ENCODE data around the gene UST. TPM values are rescaled to one million over a fixed set of nuclear protein-coding genes. Genes with fewer than 3 reads are reported as not detected.

The UST gene
- total RNA-seq, 1 experiment from 2014 or later, result 6.1 TPM

- RAD21 ChIA-PET (ENCODE audit: low non-redundant PET in 1 of 2, low total read pairs in 2 of 2, uncharacterized antibody in 2 of 2, unreplicated experiment in 2 of 2), result no interaction called here
Observed at GRCh38 chr6:149001422-149001821, 254.6 kb downstream of the UST start.

More at GRCh38 chr6:149001422-149001821, 254.6 kb downstream of the UST start:
- no peak overlapping the region for H3K9ac ChIP-seq (ENCODE audit: low read length)
- H3K79me2 ChIP-seq (ENCODE audit: insufficient read depth, low read length), result no peaks in the 10 kb centered on the region
- TF ChIP-seq CEBPB (IDR thresholded peaks at IDR 0.05; ENCODE audit: low read depth) (no peak), REST (IDR thresholded peaks at IDR 0.05; ENCODE audit: low read depth) (no peak), SIN3A (IDR thresholded peaks at IDR 0.05; ENCODE audit: low read depth) (no peak), ZNF274 (IDR thresholded peaks at IDR 0.05; ENCODE audit: low read depth, low read length) (no peak), ELF1 (IDR thresholded peaks at IDR 0.05; ENCODE audit: borderline replicate concordance, low read depth) (no peak), FOSL1 (IDR thresholded peaks at IDR 0.05; ENCODE audit: low read depth) (no peak), POLR2AphosphoS5 (IDR thresholded peaks at IDR 0.05; ENCODE audit: low read depth, low read length) (no peak), SP1 (IDR thresholded peaks at IDR 0.05; ENCODE audit: low read depth) (no peak), RAD21 (IDR thresholded peaks at IDR 0.05; ENCODE audit: low read depth) (no peak), YY1 (IDR thresholded peaks at IDR 0.05; ENCODE audit: extremely low read depth, insufficient replicate concordance, low read depth, low read length) (no peak), EZH2phosphoT487 (IDR thresholded peaks at IDR 0.05; ENCODE audit: borderline replicate concordance) (no peak), EGR1 (IDR thresholded peaks at IDR 0.05; ENCODE audit: low read depth) (no peak), SRF (IDR thresholded peaks at IDR 0.05; ENCODE audit: low read depth) (no peak), ATF3 (IDR thresholded peaks at IDR 0.05) (no peak), CBX3 (IDR thresholded peaks at IDR 0.05; ENCODE audit: low read depth) (no peak), JUND (IDR thresholded peaks at IDR 0.05) (no peak), TCF7L2 (IDR thresholded peaks at IDR 0.05; ENCODE audit: borderline replicate concordance, extremely low read depth, insufficient read depth, insufficient read length) (no peak), ZFX (IDR thresholded peaks at IDR 0.05) (no peak)
- TF ChIP-seq, protein P1, sequence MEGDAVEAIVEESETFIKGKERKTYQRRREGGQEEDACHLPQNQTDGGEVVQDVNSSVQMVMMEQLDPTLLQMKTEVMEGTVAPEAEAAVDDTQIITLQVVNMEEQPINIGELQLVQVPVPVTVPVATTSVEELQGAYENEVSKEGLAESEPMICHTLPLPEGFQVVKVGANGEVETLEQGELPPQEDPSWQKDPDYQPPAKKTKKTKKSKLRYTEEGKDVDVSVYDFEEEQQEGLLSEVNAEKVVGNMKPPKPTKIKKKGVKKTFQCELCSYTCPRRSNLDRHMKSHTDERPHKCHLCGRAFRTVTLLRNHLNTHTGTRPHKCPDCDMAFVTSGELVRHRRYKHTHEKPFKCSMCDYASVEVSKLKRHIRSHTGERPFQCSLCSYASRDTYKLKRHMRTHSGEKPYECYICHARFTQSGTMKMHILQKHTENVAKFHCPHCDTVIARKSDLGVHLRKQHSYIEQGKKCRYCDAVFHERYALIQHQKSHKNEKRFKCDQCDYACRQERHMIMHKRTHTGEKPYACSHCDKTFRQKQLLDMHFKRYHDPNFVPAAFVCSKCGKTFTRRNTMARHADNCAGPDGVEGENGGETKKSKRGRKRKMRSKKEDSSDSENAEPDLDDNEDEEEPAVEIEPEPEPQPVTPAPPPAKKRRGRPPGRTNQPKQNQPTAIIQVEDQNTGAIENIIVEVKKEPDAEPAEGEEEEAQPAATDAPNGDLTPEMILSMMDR (IDR thresholded peaks at IDR 0.05 in 2 of 3, conservative IDR thresholded peaks at IDR 0.05 in 1 of 3; ENCODE audit: borderline replicate concordance in 1 of 3, insufficient read depth in 1 of 3, low read depth in 2 of 3, low read length in 2 of 3), result no peak
- TF ChIP-seq, protein P2, sequence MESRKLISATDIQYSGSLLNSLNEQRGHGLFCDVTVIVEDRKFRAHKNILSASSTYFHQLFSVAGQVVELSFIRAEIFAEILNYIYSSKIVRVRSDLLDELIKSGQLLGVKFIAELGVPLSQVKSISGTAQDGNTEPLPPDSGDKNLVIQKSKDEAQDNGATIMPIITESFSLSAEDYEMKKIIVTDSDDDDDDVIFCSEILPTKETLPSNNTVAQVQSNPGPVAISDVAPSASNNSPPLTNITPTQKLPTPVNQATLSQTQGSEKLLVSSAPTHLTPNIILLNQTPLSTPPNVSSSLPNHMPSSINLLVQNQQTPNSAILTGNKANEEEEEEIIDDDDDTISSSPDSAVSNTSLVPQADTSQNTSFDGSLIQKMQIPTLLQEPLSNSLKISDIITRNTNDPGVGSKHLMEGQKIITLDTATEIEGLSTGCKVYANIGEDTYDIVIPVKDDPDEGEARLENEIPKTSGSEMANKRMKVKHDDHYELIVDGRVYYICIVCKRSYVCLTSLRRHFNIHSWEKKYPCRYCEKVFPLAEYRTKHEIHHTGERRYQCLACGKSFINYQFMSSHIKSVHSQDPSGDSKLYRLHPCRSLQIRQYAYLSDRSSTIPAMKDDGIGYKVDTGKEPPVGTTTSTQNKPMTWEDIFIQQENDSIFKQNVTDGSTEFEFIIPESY (IDR thresholded peaks at IDR 0.05; ENCODE audit: extremely low read depth, insufficient replicate concordance, low read length), result no peak
- H3K27me3 ChIP-seq (ENCODE audit: insufficient read depth, low read length), result no peaks in the 10 kb centered on the region
- H3K9me2 ChIP-seq (ENCODE audit: insufficient read depth), result no peaks in the 10 kb centered on the region; the same call in 1 of the 2 replicates
- intact Hi-C loops (cut with micrococcal nuclease), result no loop called here
- no peaks in the 10 kb centered on the region for H4K20me1 ChIP-seq (ENCODE audit: insufficient read depth)
- POLR2A ChIA-PET, result no interaction called here
- CTCF ChIA-PET, result no interaction called here
- ATAC-seq, result no peak
- H3K4me1 ChIP-seq (ENCODE audit: control insufficient read depth in 1 of 2, insufficient read depth in 2 of 2, low read length in 2 of 2), result peaks cover 2 to 12% of the 10 kb centered on the region in 2 experiments; a peak in 3 of 4 replicates
- H3K27ac ChIP-seq (ENCODE audit: low read depth, low read length), result no peak overlapping the region
- no peak overlapping the region for H3K4me3 ChIP-seq (replicated peaks in 1 of 2; ENCODE audit: low read depth in 1 of 2, low read length in 2 of 2)
- peaks cover 5 to 6% of the 10 kb centered on the region in 2 experiments; a peak in 2 of 4 replicates for H3K9me3 ChIP-seq (ENCODE audit: control insufficient read depth in 1 of 2, insufficient read depth in 1 of 2, low read depth in 1 of 2, low read length in 2 of 2)
- no peak overlapping the region for H3K4me2 ChIP-seq (ENCODE audit: low read length)
- no peaks in the 10 kb centered on the region for H3K36me3 ChIP-seq (ENCODE audit: control insufficient read depth in 1 of 2, insufficient read depth in 2 of 2, low read length in 2 of 2)
- no peak for DNase-seq (ENCODE audit: low read depth, low spot score)
- BruUV-seq (replicated peaks), result no TSS peak
- H2AFZ ChIP-seq (ENCODE audit: low read depth, low read length, poor library complexity, severe bottlenecking), result no peak overlapping the region
